A673 (cell line): Measurements from ENCODE around the gene TRPM1.

Source experiments
- EZH2 ChIP-seq: fragments of 200-600 bp; sonication (generic); IDR thresholded peaks from 2 replicates; pipeline ENCODE4 v1.6.1; 2017; ENCODE audit warnings: borderline replicate concordance, low read depth, mild to moderate bottlenecking, mixed read lengths, antibody characterized with exemption, low read length; ENCODE audit not compliant: poor library complexity, severe bottlenecking
- TF ChIP-seq, protein P1 (sequence below): fragments of 300-800, 200-600 bp; sonication (generic); conservative IDR thresholded peaks from 2 replicates; pipeline ENCODE4 v1.5.1; 2017; ENCODE audit warnings: low read depth, mild to moderate bottlenecking, antibody characterized with exemption, low read length, moderate library complexity, mixed read lengths

DNA sequence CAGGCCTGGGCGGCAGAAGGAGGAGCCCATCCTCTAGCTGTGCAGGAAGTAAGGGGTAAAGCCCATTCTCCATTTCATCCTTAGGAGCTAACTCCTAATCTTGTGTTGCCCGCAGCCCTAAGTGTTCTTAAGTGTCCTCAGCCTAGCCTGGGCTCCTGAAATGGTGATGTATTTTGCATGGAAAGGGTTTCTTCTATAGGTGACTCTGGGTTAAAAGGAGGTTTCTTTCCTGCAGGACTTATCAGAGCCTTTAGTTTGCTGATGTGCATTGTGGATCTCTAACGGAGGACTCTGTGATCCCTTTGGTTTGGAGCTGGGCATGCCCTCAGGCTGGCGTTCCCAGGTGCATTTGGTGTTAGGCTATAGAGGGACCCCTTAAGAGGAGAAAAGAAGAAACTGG is 48.5 kb upstream of the TRPM1 start:
- TF ChIP-seq, protein P1, sequence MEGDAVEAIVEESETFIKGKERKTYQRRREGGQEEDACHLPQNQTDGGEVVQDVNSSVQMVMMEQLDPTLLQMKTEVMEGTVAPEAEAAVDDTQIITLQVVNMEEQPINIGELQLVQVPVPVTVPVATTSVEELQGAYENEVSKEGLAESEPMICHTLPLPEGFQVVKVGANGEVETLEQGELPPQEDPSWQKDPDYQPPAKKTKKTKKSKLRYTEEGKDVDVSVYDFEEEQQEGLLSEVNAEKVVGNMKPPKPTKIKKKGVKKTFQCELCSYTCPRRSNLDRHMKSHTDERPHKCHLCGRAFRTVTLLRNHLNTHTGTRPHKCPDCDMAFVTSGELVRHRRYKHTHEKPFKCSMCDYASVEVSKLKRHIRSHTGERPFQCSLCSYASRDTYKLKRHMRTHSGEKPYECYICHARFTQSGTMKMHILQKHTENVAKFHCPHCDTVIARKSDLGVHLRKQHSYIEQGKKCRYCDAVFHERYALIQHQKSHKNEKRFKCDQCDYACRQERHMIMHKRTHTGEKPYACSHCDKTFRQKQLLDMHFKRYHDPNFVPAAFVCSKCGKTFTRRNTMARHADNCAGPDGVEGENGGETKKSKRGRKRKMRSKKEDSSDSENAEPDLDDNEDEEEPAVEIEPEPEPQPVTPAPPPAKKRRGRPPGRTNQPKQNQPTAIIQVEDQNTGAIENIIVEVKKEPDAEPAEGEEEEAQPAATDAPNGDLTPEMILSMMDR = no peak
- TF ChIP-seq EZH2 = no peak
